ENCODE measurements around the gene ROR1. TPM values are rescaled to one million over a fixed set of nuclear protein-coding genes. Genes with fewer than 3 reads are reported as not detected.

Gene ROR1
- total and polyA plus RNA-seq, 2 donors (not counting 1 experiment from before 2014, with no cell fraction given) = 14.5 to 16.5 TPM

DNA sequence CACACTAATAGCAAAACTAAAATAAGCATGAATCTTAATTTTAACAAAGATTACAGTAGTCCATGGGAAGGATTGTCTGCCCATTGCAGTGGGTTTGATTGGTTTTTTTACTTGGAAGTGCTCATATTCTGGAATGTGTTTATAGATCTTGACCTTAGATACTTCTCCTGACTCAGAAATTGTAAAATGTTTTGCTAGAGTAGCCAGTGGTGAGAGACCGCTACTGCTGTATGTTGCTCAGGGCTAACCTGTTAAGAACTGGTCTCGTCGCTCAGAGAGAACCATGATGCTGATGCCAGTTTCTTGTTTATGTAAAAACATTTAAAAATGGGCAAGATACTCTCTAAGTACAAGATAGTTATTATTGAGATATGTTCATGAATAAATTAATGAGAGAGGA is 99.9 kb downstream of the ROR1 start:
- Histone ChIP-seq H3K9me3 (ENCODE audit: control insufficient read depth, insufficient read depth, low read depth, low read length) (no peaks in the 10 kb centered on the region), H3K27ac (ENCODE audit: insufficient read depth, low read length) (no peak overlapping the region), H2AFZ (ENCODE audit: low read length) (no peak overlapping the region), H3K4me1 (ENCODE audit: control insufficient read depth, extremely low read depth, insufficient read depth, low read length) (peaks cover 27% of the 10 kb centered on the region), H4K20me1 (ENCODE audit: control insufficient read depth, extremely low read depth, insufficient read depth, low read length) (no peaks in the 10 kb centered on the region), H3K79me2 (ENCODE audit: control insufficient read depth, insufficient read depth, low read length) (no peaks in the 10 kb centered on the region), H3K36me3 (ENCODE audit: control insufficient read depth, insufficient read depth, low read length) (no peaks in the 10 kb centered on the region), H3K4me3 (replicated peaks in 1 of 4; ENCODE audit: control extremely low read depth in 1 of 4, insufficient read depth in 1 of 4, low read depth in 3 of 4, low read length in 4 of 4) (no peak overlapping the region), H3K9ac (ENCODE audit: insufficient read depth, low read length) (no peak overlapping the region), H3K27me3 (ENCODE audit: control insufficient read depth, insufficient read depth, low read length) (no peaks in the 10 kb centered on the region), H3K4me2 (ENCODE audit: extremely low read depth, insufficient read depth, low read length) (no peak overlapping the region)
- TF ChIP-seq EZH2 (IDR thresholded peaks at IDR 0.05; ENCODE audit: low read length, missing control alignments) = no peak
- TF ChIP-seq CTCF (conservative IDR thresholded peaks at IDR 0.05 in 1 of 2, IDR thresholded peaks at IDR 0.05 in 1 of 2; ENCODE audit: low read depth in 1 of 2, low read length in 2 of 2) = peak in 1 of 2 donors; percentile 6
- peak; percentile 63 to 82 for DNase-seq (ENCODE audit: low read depth in 2 of 2)

DNA sequence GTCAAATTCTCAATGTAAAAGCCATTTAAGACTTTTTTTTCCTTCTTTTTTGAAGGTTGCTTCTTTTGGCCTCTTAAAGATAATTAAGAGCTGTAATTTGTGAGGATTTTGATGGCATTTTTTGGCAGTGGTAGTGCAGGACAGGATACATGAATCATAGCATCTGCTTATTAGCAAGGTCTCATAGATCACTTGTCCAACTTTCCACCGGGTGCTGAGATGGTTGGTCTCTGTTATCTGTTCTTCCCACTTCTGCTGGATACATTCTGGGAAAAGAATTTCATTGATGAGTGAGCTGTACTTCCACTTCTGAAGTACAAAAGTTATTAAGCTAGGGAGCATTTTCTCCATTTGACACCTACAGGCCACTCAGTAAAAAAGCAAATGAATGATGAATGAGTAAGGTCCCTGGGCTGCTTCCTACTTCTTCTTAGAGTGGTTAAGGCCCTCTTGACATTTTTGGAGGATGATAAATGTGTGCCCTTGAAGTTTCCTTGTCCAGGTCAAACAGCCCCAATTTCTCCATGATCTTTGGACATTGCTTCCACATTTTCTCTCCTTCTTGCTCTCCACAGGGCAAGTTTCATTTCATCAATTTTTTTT is 100.6 kb downstream of the ROR1 start:
- no peak overlapping the region for H3K9ac ChIP-seq (ENCODE audit: insufficient read depth, low read length)
- H3K9me3 ChIP-seq (ENCODE audit: control insufficient read depth, insufficient read depth, low read depth, low read length) = no peaks in the 10 kb centered on the region
- TF ChIP-seq EZH2 (IDR thresholded peaks at IDR 0.05; ENCODE audit: low read length, missing control alignments) (no peak), CTCF (conservative IDR thresholded peaks at IDR 0.05 in 1 of 2, IDR thresholded peaks at IDR 0.05 in 1 of 2; ENCODE audit: low read depth in 1 of 2, low read length in 2 of 2) (no peak)
- H3K27me3 ChIP-seq (ENCODE audit: control insufficient read depth, insufficient read depth, low read length) = no peaks in the 10 kb centered on the region
- H3K4me3 ChIP-seq (replicated peaks in 1 of 4; ENCODE audit: control extremely low read depth in 1 of 4, insufficient read depth in 1 of 4, low read depth in 3 of 4, low read length in 4 of 4) = no peak overlapping the region
- H3K27ac ChIP-seq (ENCODE audit: insufficient read depth, low read length) = no peak overlapping the region
- H3K79me2 ChIP-seq (ENCODE audit: control insufficient read depth, insufficient read depth, low read length) = no peaks in the 10 kb centered on the region
- H3K36me3 ChIP-seq (ENCODE audit: control insufficient read depth, insufficient read depth, low read length) = no peaks in the 10 kb centered on the region
- peak overlapping the region; percentile 42 for H3K4me2 ChIP-seq (ENCODE audit: extremely low read depth, insufficient read depth, low read length)
- H2AFZ ChIP-seq (ENCODE audit: low read length) = no peak overlapping the region
- peaks cover 28% of the 10 kb centered on the region for H3K4me1 ChIP-seq (ENCODE audit: control insufficient read depth, extremely low read depth, insufficient read depth, low read length)
- no peaks in the 10 kb centered on the region for H4K20me1 ChIP-seq (ENCODE audit: control insufficient read depth, extremely low read depth, insufficient read depth, low read length)
- peak in 1 of 2 donors; percentile 81 for DNase-seq (ENCODE audit: low read depth in 2 of 2)

DNA sequence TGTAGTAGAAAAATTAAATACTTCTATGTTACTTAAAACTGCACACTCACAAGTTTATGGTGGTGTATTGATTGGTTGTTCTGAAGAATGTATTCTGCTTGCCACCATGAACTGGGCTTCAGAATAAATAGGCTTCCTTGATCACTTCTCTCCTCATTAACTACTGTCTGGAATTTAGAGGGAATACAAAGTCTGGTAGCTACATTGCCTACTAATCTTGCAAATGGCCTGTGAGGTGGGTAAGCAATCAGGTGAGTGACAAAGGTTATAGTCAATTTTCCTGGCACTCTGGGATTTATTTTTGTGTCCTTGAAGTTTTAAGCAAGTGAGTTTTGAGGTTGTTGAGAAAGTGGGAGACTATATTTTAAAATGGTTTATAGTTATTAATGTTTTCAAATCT is 101.8 kb downstream of the ROR1 start:
- no peak overlapping the region for H2AFZ ChIP-seq (ENCODE audit: low read length)
- no peaks in the 10 kb centered on the region for H3K36me3 ChIP-seq (ENCODE audit: control insufficient read depth, insufficient read depth, low read length)
- TF ChIP-seq EZH2 (IDR thresholded peaks at IDR 0.05; ENCODE audit: low read length, missing control alignments) (no peak), CTCF (conservative IDR thresholded peaks at IDR 0.05 in 1 of 2, IDR thresholded peaks at IDR 0.05 in 1 of 2; ENCODE audit: low read depth in 1 of 2, low read length in 2 of 2) (no peak)
- H3K4me1 ChIP-seq (ENCODE audit: control insufficient read depth, extremely low read depth, insufficient read depth, low read length) = peaks cover 28% of the 10 kb centered on the region
- H4K20me1 ChIP-seq (ENCODE audit: control insufficient read depth, extremely low read depth, insufficient read depth, low read length) = no peaks in the 10 kb centered on the region
- H3K9me3 ChIP-seq (ENCODE audit: control insufficient read depth, insufficient read depth, low read depth, low read length) = no peaks in the 10 kb centered on the region
- no peak overlapping the region for H3K4me3 ChIP-seq (replicated peaks in 1 of 4; ENCODE audit: control extremely low read depth in 1 of 4, insufficient read depth in 1 of 4, low read depth in 3 of 4, low read length in 4 of 4)
- no peak overlapping the region for H3K27ac ChIP-seq (ENCODE audit: insufficient read depth, low read length)
- H3K27me3 ChIP-seq (ENCODE audit: control insufficient read depth, insufficient read depth, low read length) = no peaks in the 10 kb centered on the region
- DNase-seq (ENCODE audit: low read depth in 2 of 2) = no peak
- H3K9ac ChIP-seq (ENCODE audit: insufficient read depth, low read length) = no peak overlapping the region
- no peaks in the 10 kb centered on the region for H3K79me2 ChIP-seq (ENCODE audit: control insufficient read depth, insufficient read depth, low read length)
- no peak overlapping the region for H3K4me2 ChIP-seq (ENCODE audit: extremely low read depth, insufficient read depth, low read length)
